OCI-LY1 (cell line): ENCODE measurements around the gene MTF1.
"Not testable (repeated sequence)": the region's sequence is repeated elsewhere in the genome, so short reads cannot be mapped to it uniquely, and the experiment has no call there.

ENCODE experiments used
- H2AFZ ChIP-seq: fragments of 200-600 bp; sonication (generic), shearing (Covaris generic); 2 replicates; pipeline ENCODE4 v1.6.0; 2014; ENCODE audit warnings: antibody characterized with exemption, mild to moderate bottlenecking, low read length
- H3F3A ChIP-seq: fragments of 200-600 bp; sonication (generic), shearing (Covaris generic); 2 replicates; pipeline ENCODE4 v1.6.0; 2014; ENCODE audit warnings: mild to moderate bottlenecking, antibody characterized with exemption, low read length, moderate library complexity; ENCODE audit not compliant: insufficient read depth
- H3K27ac ChIP-seq: fragments of 200-600 bp; sonication (generic); 2 replicates; pipeline ENCODE4 v1.5.1; 2014; ENCODE audit warnings: low read length, mixed run types, mild to moderate bottlenecking, low read depth; ENCODE audit not compliant: poor library complexity, severe bottlenecking
- H3K27me3 ChIP-seq: fragments of 200-600 bp; sonication (generic); 2 replicates; pipeline ENCODE4 v1.6.0; 2014; ENCODE audit warnings: antibody characterized with exemption, mild to moderate bottlenecking, low read length, moderate library complexity; ENCODE audit not compliant: insufficient read depth
- H3K36me3 ChIP-seq: fragments of 200-600 bp; sonication (generic); 2 replicates; pipeline ENCODE4 v1.6.1; 2014; ENCODE audit warnings: mild to moderate bottlenecking, antibody characterized with exemption, low read length, moderate library complexity, mixed read lengths; ENCODE audit not compliant: insufficient read depth
- H3K4me1 ChIP-seq: fragments of 200-600 bp; sonication (generic); 2 replicates; pipeline ENCODE4 v1.5.1; 2014; ENCODE audit warnings: mild to moderate bottlenecking, low read length, moderate library complexity; ENCODE audit not compliant: insufficient read depth, severe bottlenecking
- H3K4me2 ChIP-seq: fragments of 200-600 bp; sonication (generic), shearing (Covaris generic); 2 replicates; pipeline ENCODE4 v1.6.1; 2014; ENCODE audit warnings: low read length
- H3K4me3 ChIP-seq: fragments of 200-600 bp; sonication (generic); 2 replicates; pipeline ENCODE4 v1.5.1; 2014; ENCODE audit warnings: low read length, low read depth, mild to moderate bottlenecking, mixed read lengths; ENCODE audit not compliant: poor library complexity, severe bottlenecking
- H3K79me2 ChIP-seq: fragments of 200-600 bp; shearing (Covaris generic); 2 replicates; pipeline ENCODE4 v1.6.1; 2016; ENCODE audit warnings: mixed run types, low read length, mixed read lengths; ENCODE audit not compliant: insufficient read depth
- H3K9ac ChIP-seq: fragments of 200-600 bp; sonication (generic), shearing (Covaris generic); 2 replicates; pipeline ENCODE4 v1.6.1; 2014; ENCODE audit warnings: mild to moderate bottlenecking, low read length, mixed read lengths
- H3K9me2 ChIP-seq: fragments of 200-600 bp; sonication (generic), shearing (Covaris generic); 2 replicates; pipeline ENCODE4 v1.6.1; 2014; ENCODE audit warnings: low read depth, mild to moderate bottlenecking, low read length, mixed read lengths
- H3K9me3 ChIP-seq: fragments of 200-600 bp; shearing (Covaris generic); 2 replicates; pipeline ENCODE4 v1.6.1; 2014; ENCODE audit warnings: low read length, mixed read lengths
- H4K20me1 ChIP-seq: fragments of 200-600 bp; sonication (generic), shearing (Covaris generic); 2 replicates; pipeline ENCODE4 v1.6.0; 2016; ENCODE audit warnings: mild to moderate bottlenecking, low read length; ENCODE audit not compliant: insufficient read depth
- CTCF ChIP-seq: fragments of 200-600 bp; sonication (generic), shearing (Covaris generic); IDR thresholded peaks from 2 replicates; pipeline ENCODE4 v1.5.1; 2017; ENCODE audit warnings: mild to moderate bottlenecking, antibody characterized with exemption, low read length, moderate library complexity, mixed read lengths
- EZH2 ChIP-seq: fragments of 200-600 bp; sonication (generic), shearing (Covaris generic); IDR thresholded peaks from 2 replicates; pipeline ENCODE4 v1.8.0; 2017; ENCODE audit warnings: borderline replicate concordance, mixed run types, mild to moderate bottlenecking, antibody characterized with exemption, low read length, moderate library complexity, mixed read lengths

The MTF1 gene

GRCh38 chr1:37859507-37860345 lies at the start of gene MTF1:
MTF1 (minus strand) TSS chr1:37859592; CDS start chr1:37857658, 1,934 bp downstream.
- H3K36me3 ChIP-seq: peaks cover 38% of the 10 kb centered on the region
- H2AFZ ChIP-seq: no peak within 1 kb of the TSS
- peak within 1 kb of the TSS; percentile 96 for H3K4me2 ChIP-seq
- H3K9ac ChIP-seq: peak within 1 kb of the TSS; percentile 90
- H3K9me3 ChIP-seq: no peaks in the 10 kb centered on the region
- H3F3A ChIP-seq: no peaks in the 10 kb centered on the region
- TF ChIP-seq CTCF (peak; percentile 86), EZH2 (no peak)
- peaks cover 16% of the 10 kb centered on the region for H3K4me1 ChIP-seq
- no peaks in the 10 kb centered on the region for H3K9me2 ChIP-seq
- no peaks in the 10 kb centered on the region for H3K27me3 ChIP-seq
- peak within 1 kb of the TSS; percentile 59 for H3K27ac ChIP-seq
- peaks cover 19% of the 10 kb centered on the region for H3K79me2 ChIP-seq
- peak within 1 kb of the TSS; percentile 97 for H3K4me3 ChIP-seq
- H4K20me1 ChIP-seq: no peaks in the 10 kb centered on the region

GRCh38 chr1:37908531-37908930 lies 49.1 kb upstream of the MTF1 start:
- H2AFZ ChIP-seq, H4K20me1 ChIP-seq, H3K27me3 ChIP-seq, H3F3A ChIP-seq, H3K4me2 ChIP-seq, H3K9me2 ChIP-seq, H3K9ac ChIP-seq, H3K79me2 ChIP-seq, H3K4me1 ChIP-seq, H3K4me3 ChIP-seq, H3K27ac ChIP-seq: not testable (repeated sequence)
- Histone ChIP-seq H3K9me3 (peaks cover 12% of the 10 kb centered on the region), H3K36me3 (peaks cover 58% of the 10 kb centered on the region)

DNA sequence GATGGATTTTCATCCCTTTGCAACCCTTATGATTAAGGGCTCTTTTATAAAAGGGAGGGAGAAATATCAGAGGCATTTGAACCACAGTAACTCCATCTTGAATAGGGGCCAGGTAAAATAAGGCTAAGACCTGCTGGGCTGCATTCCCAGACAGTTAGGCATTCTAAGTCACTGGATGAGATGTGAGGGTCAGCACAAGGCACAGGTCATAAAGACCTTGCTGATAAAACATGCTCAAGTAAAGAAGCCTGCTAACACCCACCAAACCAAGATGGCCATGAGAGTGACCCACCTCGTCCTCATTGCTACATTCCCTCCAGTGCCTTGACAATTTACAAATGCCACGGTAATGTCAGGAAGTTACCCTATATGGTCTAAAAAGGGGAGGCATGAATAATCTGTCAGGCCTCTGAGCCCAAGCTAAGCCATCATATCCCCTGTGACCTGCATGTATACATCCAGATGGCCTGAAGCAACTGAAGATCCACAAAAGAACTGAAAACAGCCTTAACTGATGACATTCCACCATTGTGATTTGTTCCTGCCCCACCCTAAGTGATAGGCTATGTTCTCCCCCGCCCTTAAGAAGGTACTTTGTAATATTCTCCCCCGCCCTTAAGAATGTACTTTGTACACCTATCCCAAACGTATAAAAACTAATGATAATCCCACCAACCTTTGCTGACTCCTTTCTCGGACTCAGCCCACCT lies 48.2 kb upstream of the MTF1 start:
- H4K20me1 ChIP-seq, H3K4me3 ChIP-seq, H3K27ac ChIP-seq, H3K79me2 ChIP-seq, H3K4me2 ChIP-seq, H3K4me1 ChIP-seq, H3K27me3 ChIP-seq, H3K9me2 ChIP-seq, H3K9ac ChIP-seq, H2AFZ ChIP-seq, H3F3A ChIP-seq: not testable (repeated sequence)
- peaks cover 12% of the 10 kb centered on the region for H3K9me3 ChIP-seq
- peaks cover 53% of the 10 kb centered on the region for H3K36me3 ChIP-seq

GRCh38 chr1:37906591-37906990 lies 47.2 kb upstream of the MTF1 start:
- H3K27ac ChIP-seq, H3K4me2 ChIP-seq, H3K9me3 ChIP-seq, H3K9me2 ChIP-seq, H3K9ac ChIP-seq, H3K79me2 ChIP-seq, H3F3A ChIP-seq, H2AFZ ChIP-seq, H4K20me1 ChIP-seq, H3K4me1 ChIP-seq, H3K27me3 ChIP-seq, H3K4me3 ChIP-seq: not testable (repeated sequence)
- peaks cover 43% of the 10 kb centered on the region for H3K36me3 ChIP-seq
